Coronary artery (tissue), 2 donors: Measurements from ENCODE around the gene KIRREL2.
A peak's percentile ranks its signal among the peaks of the same experiment; 100 is the strongest.

Experiments used
- DNase-seq: peaks from one replicate; pipeline ENCODE4 v3.0.0-alpha.2; 2017; ENCODE audit warnings: low spot score
- H3K27ac ChIP-seq, 2 donors: fragments of 200-600 bp; sonication (generic); one replicate each; pipeline ENCODE4 v1.5.1; 2016 to 2019
- H3K4me3 ChIP-seq: fragments of 200-600 bp; sonication (generic); 2 replicates; pipeline ENCODE4 v1.5.1; 2016; ENCODE audit warnings: mild to moderate bottlenecking, moderate library complexity
- TF ChIP-seq, protein P1 (sequence below): fragments of 200-600 bp; sonication (generic); IDR thresholded peaks from one replicate; pipeline ENCODE4 v1.5.1; 2019; ENCODE audit warnings: antibody characterized with exemption

KIRREL2 gene

DNA sequence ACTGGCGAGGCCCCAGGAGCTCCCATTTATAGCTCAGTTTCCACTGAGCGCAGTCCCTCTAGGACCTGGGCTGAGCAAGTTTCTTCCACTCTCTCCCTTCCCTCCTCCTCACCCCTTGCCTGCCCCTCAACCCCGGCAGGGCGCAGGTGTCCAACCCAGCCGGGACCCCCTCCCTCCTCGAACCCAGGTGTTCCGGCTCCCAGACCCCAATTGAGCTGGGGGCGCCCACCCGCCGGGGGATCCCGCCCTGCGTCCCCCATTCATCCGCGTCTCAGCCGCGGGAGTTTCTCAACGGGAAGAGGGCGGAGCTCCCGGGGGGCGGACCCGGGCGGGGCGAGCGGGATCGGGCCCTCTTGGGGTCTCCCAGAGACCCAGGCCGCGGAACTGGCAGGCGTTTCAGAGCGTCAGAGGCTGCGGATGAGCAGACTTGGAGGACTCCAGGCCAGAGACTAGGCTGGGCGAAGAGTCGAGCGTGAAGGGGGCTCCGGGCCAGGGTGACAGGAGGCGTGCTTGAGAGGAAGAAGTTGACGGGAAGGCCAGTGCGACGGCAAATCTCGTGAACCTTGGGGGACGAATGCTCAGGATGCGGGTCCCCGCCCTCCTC, at the start of gene KIRREL2:
Gene KIRREL2 (plus strand): TSS at position 366 of the 604 bp plus-strand sequence. CDS start 209 bp downstream, at position 575.
- TF ChIP-seq, protein P1, sequence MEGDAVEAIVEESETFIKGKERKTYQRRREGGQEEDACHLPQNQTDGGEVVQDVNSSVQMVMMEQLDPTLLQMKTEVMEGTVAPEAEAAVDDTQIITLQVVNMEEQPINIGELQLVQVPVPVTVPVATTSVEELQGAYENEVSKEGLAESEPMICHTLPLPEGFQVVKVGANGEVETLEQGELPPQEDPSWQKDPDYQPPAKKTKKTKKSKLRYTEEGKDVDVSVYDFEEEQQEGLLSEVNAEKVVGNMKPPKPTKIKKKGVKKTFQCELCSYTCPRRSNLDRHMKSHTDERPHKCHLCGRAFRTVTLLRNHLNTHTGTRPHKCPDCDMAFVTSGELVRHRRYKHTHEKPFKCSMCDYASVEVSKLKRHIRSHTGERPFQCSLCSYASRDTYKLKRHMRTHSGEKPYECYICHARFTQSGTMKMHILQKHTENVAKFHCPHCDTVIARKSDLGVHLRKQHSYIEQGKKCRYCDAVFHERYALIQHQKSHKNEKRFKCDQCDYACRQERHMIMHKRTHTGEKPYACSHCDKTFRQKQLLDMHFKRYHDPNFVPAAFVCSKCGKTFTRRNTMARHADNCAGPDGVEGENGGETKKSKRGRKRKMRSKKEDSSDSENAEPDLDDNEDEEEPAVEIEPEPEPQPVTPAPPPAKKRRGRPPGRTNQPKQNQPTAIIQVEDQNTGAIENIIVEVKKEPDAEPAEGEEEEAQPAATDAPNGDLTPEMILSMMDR = no peak
- Histone ChIP-seq H3K4me3 (peak within 1 kb of the TSS; percentile 69), H3K27ac (no peak within 1 kb of the TSS)
- DNase-seq = no peak

DNA sequence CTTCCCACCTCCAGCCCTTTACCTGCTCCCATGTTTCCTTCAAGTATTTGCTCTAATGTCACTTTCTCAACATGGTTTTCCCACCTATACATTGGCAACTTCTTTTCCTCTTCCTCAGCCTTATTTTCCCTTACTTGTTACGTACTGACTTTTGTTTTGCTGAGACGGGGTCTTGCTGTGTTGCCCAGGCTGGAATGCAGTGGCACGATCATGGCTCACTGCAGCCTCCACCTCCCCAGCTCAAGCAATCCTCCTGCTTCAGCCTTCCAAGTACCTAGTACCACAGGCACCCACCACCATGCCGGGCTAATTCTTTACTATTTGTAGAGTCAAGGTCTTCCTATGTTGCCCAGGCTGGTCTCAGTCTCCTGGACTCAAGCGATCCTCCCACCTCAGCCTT, 49.1 kb upstream of the KIRREL2 start:
- H3K27ac ChIP-seq = no peak overlapping the region
- DNase-seq = no peak
- TF ChIP-seq, protein P1 = no peak
- no peak overlapping the region for H3K4me3 ChIP-seq

DNA sequence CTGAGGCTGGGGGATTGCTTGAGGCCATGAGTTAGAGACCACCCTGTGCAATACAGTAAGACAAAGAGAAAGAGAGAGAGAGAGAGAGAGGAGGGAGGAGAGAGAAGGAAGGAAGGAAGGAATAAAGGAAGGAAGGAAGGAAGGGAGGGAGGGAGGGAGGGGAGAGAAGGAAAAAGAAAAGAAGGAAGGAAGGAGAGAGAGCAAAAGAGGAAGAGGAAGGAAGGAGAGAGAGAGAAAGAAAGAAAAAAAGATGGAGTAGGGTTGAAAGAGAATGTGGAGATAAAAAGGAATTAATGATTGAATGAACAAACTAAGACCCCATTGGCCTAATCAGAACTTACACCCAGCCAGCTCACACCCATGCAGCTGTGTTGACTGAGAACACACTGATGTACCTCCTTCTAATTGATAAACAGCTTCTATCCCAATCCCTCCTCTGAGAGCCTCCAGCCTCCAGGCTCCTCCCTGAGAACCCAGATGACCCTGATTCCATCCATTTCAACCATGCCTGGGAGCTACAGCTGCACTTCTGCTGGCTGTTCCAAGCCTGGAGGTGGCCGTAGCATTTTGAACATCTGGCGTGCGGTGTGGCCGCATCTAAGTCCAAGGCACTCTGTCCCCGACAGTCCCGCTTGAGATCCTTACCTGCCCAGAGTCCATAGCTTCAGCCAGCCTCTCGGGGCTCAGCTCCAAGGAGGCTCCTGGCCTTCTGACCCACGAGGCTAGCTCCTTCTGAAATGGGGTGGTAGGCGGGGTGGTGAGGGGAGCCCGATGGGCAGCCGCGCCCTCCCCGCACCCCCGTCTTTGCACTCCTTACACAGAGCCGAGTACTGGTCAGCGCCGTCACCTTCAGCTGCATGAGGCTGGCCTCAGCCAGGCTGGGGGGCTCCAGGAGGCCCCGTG, 45.1 kb upstream of the KIRREL2 start:
- no peak overlapping the region for H3K4me3 ChIP-seq
- DNase-seq = no peak
- TF ChIP-seq, protein P1 = no peak
- no peak overlapping the region for H3K27ac ChIP-seq

DNA sequence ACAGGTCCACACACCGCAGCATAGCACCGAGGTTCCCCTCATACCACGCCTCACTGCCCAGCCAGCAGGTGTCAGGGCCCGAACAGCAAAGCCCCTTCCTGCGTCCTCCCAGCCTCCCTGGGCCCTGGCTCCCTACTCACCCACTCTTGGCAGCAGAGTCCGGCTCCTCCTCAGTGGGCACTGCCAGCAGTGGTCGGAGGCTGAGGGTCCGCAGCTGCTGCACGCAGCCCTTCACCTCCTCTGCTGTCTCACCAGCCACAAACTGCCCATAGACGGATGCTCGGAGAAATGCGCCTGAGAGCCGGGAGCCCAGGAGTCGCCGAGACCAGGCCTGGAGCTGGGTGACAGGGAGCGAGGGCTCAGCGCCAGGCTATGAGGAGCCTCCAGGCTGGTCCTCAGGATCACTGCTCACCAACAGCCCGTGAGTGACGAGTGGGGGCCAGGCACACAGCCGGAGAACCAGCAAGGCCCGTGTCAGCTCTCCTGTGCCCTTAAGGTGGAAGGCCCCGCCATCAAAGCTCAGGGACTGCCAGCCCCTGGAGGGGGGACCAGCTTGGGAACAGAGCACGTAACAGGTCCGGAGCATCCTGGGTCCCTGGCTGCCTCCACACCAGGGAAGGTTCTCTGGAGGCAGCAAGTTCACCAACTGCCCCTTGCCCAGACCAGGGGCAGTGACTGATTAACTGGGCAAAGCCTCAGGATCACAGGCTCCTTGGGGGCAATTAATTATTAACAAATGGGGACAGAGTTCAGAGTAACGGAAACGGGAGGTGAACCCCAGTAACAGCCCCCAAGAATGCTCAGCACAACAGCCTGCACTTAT, 44.3 kb upstream of the KIRREL2 start, which contains the start of gene PRODH2:
Gene PRODH2 (minus strand): TSS at position 626 of the 823 bp plus-strand sequence. CDS start 40 bp downstream, at position 586.
- Histone ChIP-seq H3K4me3 (no peak within 1 kb of the TSS), H3K27ac (no peak within 1 kb of the TSS)
- no peak for DNase-seq
- TF ChIP-seq, protein P1 = no peak

DNA sequence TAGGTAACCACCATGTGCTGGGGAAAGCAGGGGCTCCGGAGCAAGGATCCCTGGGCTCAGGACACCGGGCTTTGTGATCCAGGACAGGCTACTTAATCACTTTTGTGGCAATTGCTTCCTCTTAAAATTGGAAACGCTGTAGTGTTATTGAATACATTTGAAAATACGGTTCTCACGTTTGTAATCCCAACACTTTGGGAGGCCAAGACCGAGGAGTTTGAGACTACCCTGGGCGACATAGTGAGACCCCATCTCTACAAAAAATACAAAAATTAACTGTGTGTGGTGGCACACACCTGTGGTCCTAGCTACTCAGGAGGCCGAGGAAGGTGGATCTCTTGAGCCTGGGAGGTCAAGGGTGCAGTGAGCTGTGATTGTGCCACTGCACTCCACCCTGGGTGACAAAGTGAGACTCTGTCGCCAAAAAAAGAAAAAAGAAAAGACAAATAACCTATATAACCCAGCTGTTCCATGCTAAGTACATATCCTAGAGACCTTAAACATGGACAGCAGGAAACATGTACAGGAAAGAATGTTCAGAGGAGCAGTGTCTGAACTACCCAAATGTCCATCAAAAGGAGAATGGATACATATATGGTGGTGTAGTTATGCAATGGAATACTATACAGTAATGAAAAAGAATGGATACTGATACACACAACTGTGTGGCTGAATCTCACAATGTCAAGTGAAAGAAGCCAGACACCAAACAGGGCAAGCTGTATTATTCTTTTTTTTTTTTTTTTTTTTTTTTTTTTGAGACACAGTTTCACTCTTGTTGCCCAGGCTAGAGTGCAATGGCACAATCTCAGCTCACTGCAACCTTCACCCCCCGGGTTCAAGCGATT, 43.4 kb upstream of the KIRREL2 start:
- TF ChIP-seq, protein P1 = no peak
- Histone ChIP-seq H3K4me3 (no peak overlapping the region), H3K27ac (no peak overlapping the region)
- no peak for DNase-seq

DNA sequence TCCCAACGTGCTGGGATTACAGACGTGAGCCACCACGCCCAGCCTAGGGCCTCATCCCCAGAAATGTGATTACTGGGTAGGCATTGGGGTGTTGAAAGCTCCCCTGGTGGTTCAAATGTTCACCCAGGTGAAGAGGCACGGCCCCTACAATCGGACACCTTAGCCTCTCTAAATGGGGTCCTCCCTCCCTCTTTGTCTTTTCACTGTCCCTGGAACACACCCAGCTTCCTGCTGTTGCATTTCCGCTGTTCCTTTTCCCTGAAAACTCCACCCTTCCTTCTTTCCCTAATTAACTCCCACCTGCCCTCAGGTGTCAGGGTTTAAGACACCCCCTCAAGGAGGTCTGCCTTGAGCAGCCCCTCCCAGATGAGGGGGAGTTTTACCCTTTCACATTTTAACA, 40.4 kb upstream of the KIRREL2 start:
- Histone ChIP-seq H3K4me3 (no peak overlapping the region), H3K27ac (no peak overlapping the region)
- no peak for DNase-seq
- TF ChIP-seq, protein P1 = no peak
